NCI-H1436 treated with DMSO at 0.1 percent for 48 hours (cell line): ENCODE data around the gene SNUPN.
"Not testable (repeated sequence)": the region's sequence is repeated elsewhere in the genome, so short reads cannot be mapped to it uniquely, and the experiment has no call there.

Experiments used
- DNase-seq: peaks from one replicate; lab custom pipeline; 2025; lab: John Stamatoyannopoulos, UW

SNUPN gene

GRCh38 chr15:75583701-75584100 lies 41.8 kb downstream of the SNUPN start:
- no peak for DNase-seq

DNA sequence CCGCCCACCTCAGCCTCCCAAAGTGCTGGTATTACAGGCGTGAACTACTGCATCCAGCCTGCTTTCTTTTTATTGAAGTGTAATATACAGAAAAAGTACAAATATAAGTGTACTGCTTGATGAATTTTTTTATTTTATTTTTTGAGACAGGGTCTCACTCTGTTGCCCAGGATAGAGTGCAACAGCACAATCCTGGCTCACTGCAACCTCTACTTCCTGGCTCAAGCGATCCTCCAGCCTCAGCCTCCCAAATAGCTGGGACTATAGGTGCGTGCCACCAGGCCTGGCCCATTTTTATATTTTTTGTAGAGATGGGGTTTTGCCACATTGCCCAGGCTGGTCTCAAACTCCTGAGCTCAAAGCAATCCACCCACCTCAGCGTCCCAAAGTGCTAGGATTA lies 42.6 kb downstream of the SNUPN start:
- DNase-seq = not testable (repeated sequence)

DNA sequence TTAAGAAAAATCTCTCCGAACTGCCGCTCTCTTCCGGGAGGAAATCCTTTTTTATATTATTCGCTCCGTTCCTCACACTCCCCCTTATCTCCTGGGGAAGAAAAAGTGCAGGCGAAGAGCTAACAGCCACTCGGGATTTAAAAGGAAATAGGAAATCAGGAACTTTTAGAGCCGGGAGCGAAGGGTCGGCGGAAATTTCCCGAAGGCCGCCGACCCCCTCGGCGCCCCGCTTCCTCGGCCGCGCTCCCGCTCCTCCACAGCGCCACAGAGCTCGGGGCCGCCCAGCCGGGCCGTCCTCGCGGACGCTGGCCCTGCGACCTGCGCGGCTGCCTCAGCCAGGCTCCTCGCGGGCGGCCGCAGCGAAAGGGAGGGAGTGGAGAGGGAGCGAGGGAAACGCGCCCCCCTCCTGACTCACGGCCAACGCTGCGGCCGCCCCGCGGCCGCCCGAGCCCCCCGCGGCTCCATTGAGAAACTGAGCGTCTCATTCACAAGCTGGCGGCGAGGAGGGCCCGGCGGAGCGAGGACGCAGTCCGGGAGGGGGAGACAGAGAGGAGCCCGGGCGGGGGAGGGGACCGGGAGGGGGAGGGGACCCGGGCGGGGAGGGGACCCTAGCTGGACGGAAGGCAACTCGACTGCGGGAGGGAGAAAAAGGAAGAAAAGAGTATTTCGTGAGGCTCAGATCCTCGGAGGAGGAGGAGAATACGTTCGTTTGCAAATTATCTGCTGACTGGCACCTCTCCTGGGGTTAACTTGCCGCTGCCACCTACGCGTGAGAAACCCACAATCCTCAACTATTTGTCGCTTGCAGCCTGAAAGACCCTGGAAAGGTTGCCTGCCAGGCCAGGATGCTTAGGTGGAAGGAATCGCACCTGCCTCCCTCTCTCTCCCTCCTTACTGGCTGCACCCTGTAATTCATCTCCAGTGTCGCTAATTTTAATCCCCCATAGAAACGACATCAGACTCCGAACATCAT lies 46.3 kb downstream of the SNUPN start, which contains the start of gene PTPN9:
Gene PTPN9, minus strand, starts transcription at position 368 of the 973 bp plus-strand sequence. CDS start 539 bp downstream, outside the sequence.
- no peak for DNase-seq

DNA sequence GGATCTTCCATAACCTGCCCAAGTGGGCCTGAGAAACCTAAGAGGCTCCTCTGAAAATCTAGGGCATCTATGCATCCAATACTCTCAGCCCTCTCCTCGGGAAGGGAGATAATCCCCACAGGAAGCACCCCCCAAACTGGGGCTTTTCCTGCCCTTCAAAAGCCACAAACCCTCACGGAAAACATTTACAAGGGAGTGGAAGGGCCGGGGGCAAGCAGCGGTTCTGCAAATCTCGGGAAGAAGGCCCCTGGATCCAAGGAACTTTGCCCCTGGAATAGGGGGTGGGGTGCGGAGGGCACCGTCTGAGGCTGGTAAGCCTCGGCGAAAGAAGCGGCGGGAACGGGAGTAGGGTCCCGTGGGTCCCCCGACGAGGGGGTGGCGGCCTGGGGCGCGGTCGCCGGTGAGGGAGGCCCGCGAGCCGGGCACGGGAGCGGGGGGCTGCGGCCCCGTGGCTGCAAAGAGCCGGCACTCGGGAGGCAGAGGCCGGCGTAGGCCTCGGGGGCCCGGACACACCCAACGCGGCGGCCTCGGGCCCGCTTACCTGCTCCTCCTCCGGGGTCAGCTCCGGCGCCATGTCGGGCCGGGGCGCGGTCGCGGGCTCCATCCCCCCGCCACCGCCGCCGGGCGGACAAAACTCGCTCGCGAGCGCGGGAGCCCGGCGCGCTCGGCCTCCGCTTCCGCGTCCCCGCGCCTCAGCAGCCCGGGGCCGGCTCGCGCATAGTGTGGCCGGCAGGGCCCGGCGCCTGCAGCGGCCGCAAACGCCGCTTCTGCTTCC lies 47.2 kb downstream of the SNUPN start:
- no peak for DNase-seq

- no peak for DNase-seq
These were observed 47.9 kb downstream of the SNUPN start for GRCh38 chr15:75577401-75578172.

- DNase-seq = no peak
These were observed 51.7 kb downstream of the SNUPN start for GRCh38 chr15:75573648-75574384.

- DNase-seq = no peak
These were observed 55.2 kb downstream of the SNUPN start for GRCh38 chr15:75570126-75570845.

GRCh38 chr15:75565062-75565970 lies 60.2 kb downstream of the SNUPN start:
- DNase-seq = no peak

- no peak for DNase-seq
These were observed 63.6 kb downstream of the SNUPN start for GRCh38 chr15:75561888-75562287.

DNA sequence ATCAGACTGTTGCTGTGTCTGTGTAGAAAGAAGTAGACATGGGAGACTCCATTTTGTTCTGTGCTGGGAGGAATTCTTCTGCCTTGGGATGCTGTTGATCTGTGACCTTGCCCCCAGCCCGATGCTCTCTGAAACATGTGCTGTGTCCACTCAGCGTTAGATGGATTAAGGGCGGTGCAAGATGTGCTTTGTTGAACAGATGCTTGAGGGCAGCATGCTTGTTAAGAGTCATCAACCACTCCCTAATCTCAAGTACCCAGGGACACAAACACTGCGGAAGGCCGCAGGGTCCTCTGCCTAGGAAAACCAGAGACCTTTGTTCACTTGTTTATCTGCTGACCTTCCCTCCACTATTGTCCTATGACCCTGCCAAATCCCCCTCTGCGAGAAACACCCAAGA lies 66.2 kb downstream of the SNUPN start:
- not testable (repeated sequence) for DNase-seq

DNA sequence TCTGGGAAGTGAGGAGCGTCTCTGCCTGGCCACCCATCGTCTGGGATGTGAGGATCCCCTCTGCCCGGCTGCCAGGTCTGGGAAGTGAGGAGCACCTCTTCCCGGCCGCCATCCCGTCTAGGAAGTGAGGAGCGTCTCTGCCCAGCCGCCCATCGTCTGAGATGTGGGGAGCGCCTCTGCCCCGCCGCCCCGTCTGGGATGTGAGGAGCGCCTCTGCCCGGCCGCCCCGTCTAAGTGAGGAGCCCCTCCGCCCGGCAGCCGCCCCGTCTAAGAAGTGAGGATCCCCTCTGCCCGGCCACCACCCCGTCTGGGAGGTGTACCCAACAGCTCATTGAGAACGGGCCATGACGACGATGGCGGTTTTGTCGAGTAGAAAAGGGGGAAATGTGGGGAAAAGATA lies 66.6 kb downstream of the SNUPN start:
- DNase-seq = not testable (repeated sequence)

DNA sequence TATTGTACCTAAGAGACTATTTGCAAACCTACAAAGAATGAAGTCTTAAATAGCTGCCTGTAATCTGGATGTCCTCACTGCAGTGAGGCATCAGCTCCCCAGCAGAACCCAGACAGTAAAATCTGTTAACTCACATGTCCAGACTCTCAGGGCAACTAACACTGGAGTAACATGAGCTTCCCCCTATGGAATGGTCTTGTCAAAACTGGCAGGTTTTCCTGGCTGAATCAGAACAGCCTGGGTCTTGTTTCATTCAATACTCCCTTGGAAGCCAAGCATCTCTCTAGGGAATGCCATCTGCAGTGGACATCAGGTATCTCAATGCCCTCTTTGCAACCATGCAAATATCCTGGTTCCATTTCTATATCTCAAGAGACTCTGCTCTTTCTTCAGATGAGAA lies 70.8 kb downstream of the SNUPN start:
- DNase-seq = no peak

DNA sequence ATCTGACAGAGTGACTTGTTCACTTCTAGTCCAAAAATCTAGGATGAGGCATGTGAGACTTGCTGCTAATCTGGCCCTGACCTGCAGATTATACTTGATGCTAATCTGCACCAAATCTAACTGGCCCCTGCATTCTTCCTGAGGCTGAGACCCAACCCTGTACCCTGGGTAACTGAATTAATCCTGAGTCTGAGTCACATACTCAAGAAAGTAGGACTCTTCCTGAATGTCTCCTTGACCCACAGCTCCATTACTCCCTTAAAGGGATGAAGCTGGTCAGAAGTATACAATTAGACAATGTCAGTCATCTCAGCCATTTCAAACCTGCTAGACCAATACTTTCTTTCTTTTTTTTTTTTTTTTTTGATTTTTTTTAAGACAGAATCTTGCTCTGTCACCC lies 71.9 kb downstream of the SNUPN start:
- no peak for DNase-seq

GRCh38 chr15:75551091-75551490 lies 74.4 kb downstream of the SNUPN start:
- DNase-seq = no peak
